Stimulated activated CD8-positive, alpha-beta memory T cell treated with anti-CD3 and anti-CD28 coated beads, Interleukin-4, amount 100 ng/mL, for 24 hours (primary cell): ENCODE results near the gene AK6.
"Not testable (repeated sequence)": the region's sequence is repeated elsewhere in the genome, so short reads cannot be mapped to it uniquely, and the experiment has no call there.

ENCODE experiments used
- DNase-seq: peaks from one replicate; pipeline ENCODE4 v3.0.0-alpha.2; 2020; ENCODE audit warnings: low read depth

AK6 gene

DNA sequence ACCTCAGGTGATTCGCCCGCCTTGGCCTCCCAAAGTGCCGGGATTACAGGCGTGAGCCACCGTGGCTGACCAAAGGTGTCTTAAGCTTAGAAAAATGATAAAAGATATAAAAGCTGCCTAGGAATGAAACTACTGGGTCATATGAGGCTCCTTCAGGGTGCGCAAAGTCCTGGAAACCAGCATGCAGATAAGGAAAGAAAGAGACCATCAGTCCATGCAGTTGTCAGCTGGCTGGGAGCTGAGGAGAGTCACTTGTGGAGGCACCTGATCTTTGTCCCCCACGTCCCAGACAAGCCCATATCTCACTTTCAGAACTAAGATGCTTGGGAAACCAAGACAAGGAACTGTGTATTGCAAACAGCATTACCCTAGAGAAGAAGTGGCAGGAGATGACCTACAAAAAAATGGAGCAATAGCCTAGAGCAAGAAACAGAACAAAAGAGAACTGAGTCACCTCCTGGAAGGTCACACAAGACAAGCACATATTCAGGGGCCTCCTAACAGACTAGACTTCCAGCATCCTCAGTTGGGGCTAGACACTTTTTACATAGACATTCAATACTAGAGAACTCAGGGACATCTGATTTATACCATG lies 33.9 kb downstream of the AK6 start:
- no peak for DNase-seq

DNA sequence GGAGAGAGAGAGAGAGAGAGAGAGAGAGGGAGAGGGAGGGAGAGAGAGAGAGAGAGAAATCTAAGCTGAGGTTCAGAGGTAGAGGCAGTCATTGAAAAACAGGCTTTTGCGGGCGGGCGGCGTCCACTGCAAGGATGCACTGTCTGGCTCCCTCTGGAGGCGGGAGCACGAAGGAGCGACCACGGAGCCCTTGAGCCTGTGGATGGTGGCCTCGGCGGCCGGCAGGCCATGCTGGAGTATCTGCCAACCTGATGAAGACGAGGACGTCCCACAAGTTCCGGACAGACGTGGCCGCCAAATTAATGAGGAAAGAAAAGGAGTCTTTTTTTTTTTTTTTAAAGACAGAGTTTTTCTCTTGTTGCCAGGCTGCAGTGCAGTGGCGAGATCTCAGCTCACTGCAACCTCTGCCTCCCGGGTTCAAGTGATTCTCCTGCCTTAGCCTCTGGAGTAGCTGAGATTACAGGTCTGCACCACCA lies 34.5 kb downstream of the AK6 start:
- DNase-seq, result peak; percentile 63

DNA sequence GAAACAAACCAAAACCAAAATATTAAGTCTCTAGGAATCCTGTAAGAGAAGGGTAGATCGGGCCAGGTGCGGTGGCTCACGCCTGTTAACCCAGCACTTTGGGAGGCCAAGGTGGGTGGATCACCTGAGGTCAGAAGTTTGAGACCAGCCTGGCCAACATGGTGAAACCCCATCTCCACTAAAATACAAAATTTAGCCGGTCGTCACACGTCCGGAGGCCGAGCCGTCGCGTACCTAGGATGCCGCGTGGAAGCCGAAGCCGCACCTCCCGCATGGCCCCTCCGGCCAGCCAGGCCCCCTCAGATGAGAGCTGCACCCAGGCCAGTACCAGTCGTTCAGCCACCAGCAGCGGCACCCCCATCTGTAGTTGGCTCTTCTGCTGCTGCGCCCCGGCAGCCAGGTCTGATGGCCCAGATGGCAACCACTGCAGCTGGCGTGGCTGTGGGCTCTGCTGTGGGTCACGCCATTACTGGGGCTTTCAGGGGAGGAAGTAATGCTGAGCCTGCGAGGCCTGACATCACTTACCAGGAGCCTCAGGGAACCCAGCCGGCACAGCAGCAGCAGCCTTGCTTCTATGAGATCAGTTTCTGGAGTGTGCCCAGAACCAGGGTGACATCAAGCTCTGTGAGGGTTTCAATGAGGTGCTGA lies 35.5 kb downstream of the AK6 start:
- DNase-seq, result not testable (repeated sequence)

GRCh38 chr5:69331528-69332445 lies 37.5 kb downstream of the AK6 start:
- no peak for DNase-seq

- no peak for DNase-seq
These were observed 39.3 kb downstream of the AK6 start for GRCh38 chr5:69329905-69330489.

DNA sequence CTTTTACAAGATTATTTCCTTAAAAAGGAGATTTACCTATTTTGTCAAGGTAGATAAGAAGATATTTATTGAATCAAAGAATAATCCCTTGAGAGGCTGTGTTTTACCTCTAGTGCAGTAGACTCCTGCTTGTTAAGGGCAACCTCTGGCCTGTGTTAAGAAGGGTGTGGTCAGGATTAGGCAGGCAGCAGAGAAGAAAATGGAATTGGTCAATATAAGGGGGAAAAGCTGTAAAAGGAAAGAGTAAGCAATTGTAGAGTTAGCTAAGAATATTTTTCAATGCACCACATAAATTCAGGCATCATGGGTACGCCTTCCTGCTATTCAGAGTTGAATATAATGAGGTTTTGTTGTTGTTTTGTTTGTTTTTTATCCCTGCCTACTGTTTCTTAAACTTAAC lies 43.0 kb downstream of the AK6 start:
- no peak for DNase-seq

GRCh38 chr5:69317391-69317790 lies 51.9 kb downstream of the AK6 start:
- no peak for DNase-seq

- no peak for DNase-seq
These were observed 53.3 kb downstream of the AK6 start for GRCh38 chr5:69315972-69316371.

DNA sequence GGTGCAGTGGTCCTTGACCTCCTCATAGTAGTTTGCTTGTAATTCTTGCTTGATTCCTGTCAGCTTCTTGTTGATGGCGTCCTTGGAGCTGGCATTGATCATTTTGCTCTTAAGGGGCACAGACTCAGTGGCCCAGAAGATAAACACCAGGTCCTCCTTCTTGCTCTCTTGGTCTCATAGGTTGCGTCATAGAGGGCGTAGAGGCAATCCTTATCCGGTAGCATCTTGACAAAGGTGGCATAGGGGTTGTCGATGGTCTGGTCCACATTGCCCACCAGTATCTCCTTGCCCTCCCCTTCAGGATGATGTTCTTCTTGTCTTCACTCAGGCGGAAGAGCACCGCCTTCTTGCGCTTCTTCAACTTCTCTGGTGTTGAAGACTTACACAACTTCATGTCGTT lies 55.9 kb downstream of the AK6 start:
- no peak for DNase-seq

DNA sequence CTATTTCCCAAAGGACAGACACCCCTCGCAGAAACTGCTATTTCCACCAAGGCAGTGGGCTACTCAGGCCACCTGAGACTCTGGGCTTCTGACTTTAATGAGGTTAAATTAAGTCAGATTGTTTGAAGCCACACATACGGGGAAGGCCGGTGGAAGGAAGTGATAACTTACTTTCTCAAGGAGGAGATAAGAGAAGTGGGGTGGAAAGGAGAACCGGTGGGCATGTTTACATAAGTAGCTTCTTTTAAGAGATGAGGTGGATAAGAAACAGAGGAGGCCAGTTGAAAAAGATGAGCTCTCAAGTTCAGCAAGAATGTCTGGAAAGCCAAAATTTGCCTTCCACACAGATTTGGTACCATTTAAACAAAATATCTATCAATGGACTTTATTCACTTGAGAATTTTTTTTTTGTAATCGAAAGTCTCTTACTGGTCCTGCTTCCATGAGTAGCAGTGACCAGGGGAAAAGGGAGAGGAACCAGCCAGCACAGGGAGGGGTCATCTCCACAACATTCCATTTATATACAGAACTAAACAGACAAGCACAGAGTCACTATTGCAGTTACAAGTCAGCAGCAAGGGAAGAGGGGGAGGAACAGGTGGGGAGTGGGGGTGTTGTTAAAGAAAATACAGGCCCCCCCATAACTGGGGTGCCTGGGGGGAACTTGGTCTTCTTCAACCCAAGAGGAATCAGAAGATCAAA lies 56.7 kb downstream of the AK6 start:
- no peak for DNase-seq

DNA sequence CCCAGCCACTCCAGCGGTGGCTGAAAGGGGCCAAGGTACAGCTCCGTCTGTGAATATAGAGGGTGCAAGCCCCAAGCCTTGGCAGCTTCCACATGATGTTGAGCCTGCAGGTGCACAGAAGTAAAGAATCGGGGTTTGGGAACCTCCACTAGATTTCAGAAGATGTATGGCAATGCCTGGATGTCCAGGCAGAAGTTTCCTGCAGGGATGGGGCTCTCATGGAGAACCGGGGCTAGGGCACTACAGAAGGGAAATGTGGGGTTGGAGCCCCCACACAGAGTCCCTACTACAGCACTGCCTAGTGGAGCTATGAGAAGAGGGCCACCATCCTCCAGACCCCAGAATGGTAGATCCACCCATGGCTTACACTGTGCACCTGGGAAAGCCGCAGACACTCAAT lies 59.9 kb downstream of the AK6 start:
- DNase-seq, result no peak

DNA sequence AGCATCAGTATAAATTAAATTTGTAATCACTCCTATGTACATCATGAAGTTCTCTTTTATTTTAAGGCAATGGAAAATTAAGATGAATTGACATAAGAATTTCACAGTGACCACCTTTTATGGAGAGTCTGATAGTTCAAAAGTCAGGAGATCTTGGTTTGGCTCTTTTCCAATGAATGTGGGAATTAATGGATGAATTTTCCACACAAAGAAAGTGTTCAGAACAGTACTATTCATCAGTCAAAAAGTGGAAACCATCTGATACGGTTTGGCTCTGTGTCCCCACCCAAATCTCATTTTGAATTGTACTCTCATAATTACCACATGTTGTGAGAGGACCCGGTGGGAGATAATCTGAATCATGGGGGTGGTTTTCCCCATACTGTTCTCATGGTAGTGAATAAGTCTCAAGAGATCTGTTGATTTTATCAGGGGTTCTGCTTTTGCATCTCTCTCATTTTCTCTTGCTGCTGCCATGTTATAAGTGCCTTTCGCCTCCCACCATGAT lies 61.2 kb downstream of the AK6 start:
- DNase-seq, result no peak

GRCh38 chr5:69305512-69305911 lies 63.8 kb downstream of the AK6 start:
- no peak for DNase-seq
